ENCODE results near the gene TBX2. TPM values are rescaled to one million over a fixed set of nuclear protein-coding genes. Genes with fewer than 3 reads are reported as not detected.

TBX2 gene
- total RNA-seq, 4 donors from 2014 or later = 3.1 to 14.2 (median 9.6) TPM

- ATAC-seq (ENCODE audit: low FRiP score) (no peak), DNase-seq (ENCODE audit: low spot score) (no peak)
- no peak for TF ChIP-seq CTCF (IDR thresholded peaks at IDR 0.05)
These were observed 9.2 kb upstream of the TBX2 start for GRCh38 chr17:61390479-61390791.

DNA sequence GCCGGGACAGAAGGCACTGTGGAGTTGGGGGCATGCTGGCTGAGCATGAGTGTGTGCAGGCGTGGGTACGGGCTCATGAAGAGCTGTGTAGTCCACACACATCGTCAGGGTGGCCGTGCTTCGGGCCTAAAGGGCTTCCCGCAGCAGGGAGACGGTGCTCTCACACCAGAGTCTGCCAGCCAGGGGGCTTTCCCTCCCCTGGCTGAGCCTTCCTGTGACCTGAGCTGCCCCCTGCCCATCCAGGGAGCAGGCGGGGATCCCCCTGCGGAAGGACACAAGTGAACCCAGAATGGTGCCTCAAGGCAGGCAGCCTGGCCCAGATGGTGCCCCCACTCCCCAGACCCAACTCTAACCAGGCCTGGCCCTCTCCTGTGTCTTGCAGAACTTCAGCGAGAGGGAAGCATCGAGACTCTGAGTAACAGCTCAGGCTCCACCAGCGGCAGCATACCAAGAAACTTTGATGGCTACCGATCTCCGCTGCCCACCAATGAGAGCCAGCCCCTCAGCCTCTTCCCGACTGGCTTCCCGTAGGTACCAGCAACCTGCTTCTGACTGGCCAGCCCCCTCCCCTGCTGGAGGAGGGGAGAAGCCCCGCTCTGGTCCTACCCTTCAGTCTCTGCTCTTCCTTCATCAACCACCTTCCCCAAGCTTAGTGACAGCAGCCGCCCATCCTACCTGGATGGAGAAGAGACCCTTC, 7.9 kb upstream of the TBX2 start:
- TF ChIP-seq CTCF (IDR thresholded peaks at IDR 0.05) = no peak
- no peak for ATAC-seq (ENCODE audit: low FRiP score)
- no peak for DNase-seq (ENCODE audit: low spot score)

DNA sequence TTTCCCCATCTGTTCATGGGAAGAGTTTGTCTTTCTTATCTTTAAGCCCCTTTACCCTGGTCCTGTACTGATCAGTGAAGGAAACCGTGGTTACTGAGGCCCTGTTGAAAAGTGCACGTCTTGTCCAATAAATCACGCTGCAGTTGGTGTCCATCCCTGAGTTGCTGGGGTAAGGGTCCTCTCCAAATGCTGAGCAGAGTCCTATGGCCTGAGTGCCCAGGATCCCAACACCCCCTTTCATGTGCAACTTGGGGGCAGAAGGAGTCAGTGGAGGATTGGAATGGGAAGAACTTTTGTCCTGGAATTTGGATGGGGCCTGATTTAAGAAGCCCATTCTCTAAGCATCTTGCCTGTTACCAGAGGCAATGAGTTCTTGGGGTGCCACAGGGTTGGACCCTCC, 7.0 kb upstream of the TBX2 start:
- DNase-seq (ENCODE audit: low spot score) (no peak), ATAC-seq (ENCODE audit: low FRiP score) (no peak)
- no peak for TF ChIP-seq CTCF (IDR thresholded peaks at IDR 0.05)

DNA sequence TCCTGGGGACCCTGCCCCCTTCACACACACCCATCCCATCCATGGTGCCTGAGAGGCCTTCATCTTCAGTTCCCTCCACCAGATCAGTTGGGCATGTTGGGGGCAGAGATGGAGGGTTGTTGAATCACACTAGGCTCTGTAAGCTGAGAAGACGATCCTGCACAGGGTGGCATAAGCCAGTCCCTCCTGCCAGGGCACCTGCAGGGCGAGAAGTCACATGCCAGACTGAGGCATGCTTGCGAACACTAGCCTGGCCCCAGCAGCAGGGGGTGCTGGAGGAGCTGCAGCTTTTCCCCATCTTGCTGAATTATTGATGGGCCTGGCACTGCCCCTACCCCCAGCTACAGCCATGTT, 6.1 kb upstream of the TBX2 start:
- no peak for DNase-seq (ENCODE audit: low spot score)
- no peak for TF ChIP-seq CTCF (IDR thresholded peaks at IDR 0.05)
- ATAC-seq (ENCODE audit: low FRiP score) = no peak

GRCh38 chr17:61393904-61394629, 5.6 kb upstream of the TBX2 start:
- TF ChIP-seq CTCF (IDR thresholded peaks at IDR 0.05) = no peak
- no peak for ATAC-seq (ENCODE audit: low FRiP score)

DNA sequence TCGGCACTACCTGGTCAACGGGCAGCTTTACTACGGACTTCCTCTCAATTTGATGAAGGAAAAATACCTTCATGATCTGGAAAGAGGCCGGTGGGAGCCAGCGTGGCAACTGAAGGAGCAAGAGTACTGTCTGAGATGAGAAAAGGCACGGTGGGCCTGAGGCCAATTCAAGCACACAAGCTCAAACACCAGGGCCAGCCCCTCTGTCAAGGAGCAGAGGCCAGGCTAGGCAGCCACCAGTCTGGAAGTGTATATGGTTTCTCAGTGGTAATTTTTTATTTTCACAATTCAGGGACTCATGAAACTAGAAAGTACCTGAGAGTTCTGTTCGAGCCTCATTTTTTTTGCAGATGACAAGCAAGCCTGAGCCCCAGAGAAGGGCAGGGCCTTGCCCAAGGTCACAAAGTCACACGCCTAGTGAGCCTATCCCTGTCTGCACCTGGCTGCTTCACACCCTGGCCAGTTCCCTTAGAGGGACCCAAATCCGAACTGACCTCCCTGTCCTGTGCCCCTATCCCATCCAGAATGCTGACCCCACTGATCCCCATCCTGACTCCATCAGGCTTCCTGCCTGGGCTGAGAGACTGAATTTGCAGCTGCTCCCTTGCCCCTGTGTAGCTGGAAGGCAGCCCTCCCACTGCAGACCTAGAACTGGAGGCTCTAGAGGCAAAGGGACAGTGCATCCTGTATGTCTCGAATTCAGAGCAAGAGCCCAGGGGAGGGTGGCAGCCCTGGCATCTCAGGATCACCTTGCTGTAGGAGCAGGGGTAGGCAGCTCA, 4.8 kb upstream of the TBX2 start:
- DNase-seq (ENCODE audit: low spot score) (no peak), ATAC-seq (ENCODE audit: low FRiP score) (no peak)
- TF ChIP-seq CTCF (IDR thresholded peaks at IDR 0.05) = no peak

More at GRCh38 chr17:61393904-61394629, 5.6 kb upstream of the TBX2 start:
- DNase-seq (ENCODE audit: low spot score) = no peak

Data from omental fat pad (tissue), 4 donors.